Endodermal cell (in vitro differentiated cells): ENCODE measurements around the gene CH25H. TPM values are rescaled to one million over a fixed set of nuclear protein-coding genes. Genes with fewer than 3 reads are reported as not detected.

Experiments used
- DNase-seq: peaks from one replicate; pipeline ENCODE4 v3.0.0-alpha.2; 2017
- H3K27ac ChIP-seq: 2 replicates; pipeline ENCODE4 v1.5.1; 2013; ENCODE audit warnings: mild to moderate bottlenecking, low read depth, low read length, moderate library complexity
- H3K27me3 ChIP-seq: 2 replicates; pipeline ENCODE4 v1.6.1; 2013; ENCODE audit warnings: mild to moderate bottlenecking, low read length, moderate library complexity; ENCODE audit not compliant: insufficient read depth, control insufficient read depth, poor library complexity, severe bottlenecking
- H3K36me3 ChIP-seq: 2 replicates; pipeline ENCODE4 v1.7.0; 2013; ENCODE audit warnings: mild to moderate bottlenecking, low read length, moderate library complexity; ENCODE audit not compliant: control insufficient read depth, insufficient read depth
- H3K4me1 ChIP-seq: one replicate; pipeline ENCODE4 v1.7.0; 2013; ENCODE audit warnings: low read length; ENCODE audit not compliant: control insufficient read depth, insufficient read depth
- H3K4me3 ChIP-seq: 2 replicates; pipeline ENCODE4 v1.5.1; 2013; ENCODE audit warnings: mild to moderate bottlenecking, low read length, moderate library complexity
- H3K9ac ChIP-seq: 2 replicates; pipeline ENCODE4 v1.6.1; 2013; ENCODE audit warnings: mild to moderate bottlenecking, low read length, moderate library complexity; ENCODE audit not compliant: poor library complexity, severe bottlenecking; ENCODE audit errors: extremely low read depth
- H3K9me3 ChIP-seq: 2 replicates; pipeline ENCODE4 v1.6.1; 2013; ENCODE audit warnings: mild to moderate bottlenecking, low read length, moderate library complexity; ENCODE audit not compliant: control insufficient read depth
- H3K27ac Mint-ChIP-seq: 2 replicates; pipeline ENCODE4 v1.8.0; 2020; ENCODE audit warnings: mixed read lengths
- H3K27me3 Mint-ChIP-seq: 2 replicates; pipeline ENCODE4 v1.8.0; 2021; ENCODE audit warnings: mild to moderate bottlenecking, mixed read lengths; ENCODE audit not compliant: insufficient read depth
- H3K36me3 Mint-ChIP-seq: 2 replicates; pipeline ENCODE4 v1.8.0; 2020; ENCODE audit warnings: low read depth, mixed read lengths
- H3K4me1 Mint-ChIP-seq: 2 replicates; pipeline ENCODE4 v1.8.0; 2020; ENCODE audit warnings: mixed read lengths
- H3K4me3 Mint-ChIP-seq: 2 replicates; pipeline ENCODE4 v1.8.0; 2020; ENCODE audit warnings: mild to moderate bottlenecking, moderate library complexity, mixed read lengths
- H3K9me3 Mint-ChIP-seq: 2 replicates; pipeline ENCODE4 v1.8.0; 2020; ENCODE audit warnings: mild to moderate bottlenecking, mixed read lengths
- CTCF ChIP-seq: fragments of 200-600 bp; sonication (generic); conservative IDR thresholded peaks from 2 replicates; pipeline ENCODE4 v1.5.0; 2021; ENCODE audit warnings: antibody characterized with exemption, mild to moderate bottlenecking
- WGBS, 2 experiments: methylation state at CpG; one replicate each; pipeline versions ENCODE4 v1.1.5 to v1.1.7; 2013; ENCODE audit warnings: missing lambda C conversion rate in 2 of 2, mixed read lengths in 1 of 2; ENCODE audit not compliant: insufficient coverage in 1 of 2, insufficient read length in 1 of 2; 5-methylcytosine and 5-hydroxymethylcytosine counted together
- total RNA-seq, 2 donors: library from RNA; stranded (reverse); fragmentation: NEBNext Ultra II Directional in 1 of 2; extraction: Animal tissue kit (Norgen Biotek cat#: 25700) in 1 of 2; gene quantifications; 2 replicates in 1 of 2; 3 replicates in 1 of 2; pipeline ENCODE4 v1.2.1, GENCODE V29; 2021

The CH25H gene
- total RNA-seq, 2 donors from 2014 or later: not detected

- Mint-ChIP-seq H3K27me3 (peaks cover 9% of the 10 kb centered on the region), H3K4me1 (no peaks in the 10 kb centered on the region), H3K27ac (no peak overlapping the region), H3K4me3 (no peak overlapping the region), H3K9me3 (no peaks in the 10 kb centered on the region), H3K36me3 (no peaks in the 10 kb centered on the region)
- H3K36me3 ChIP-seq: no peaks in the 10 kb centered on the region
- no peaks in the 10 kb centered on the region for H3K4me1 ChIP-seq
- DNase-seq: no peak
- no peak overlapping the region for H3K27ac ChIP-seq
- no peaks in the 10 kb centered on the region for H3K9me3 ChIP-seq
- H3K27me3 ChIP-seq: no peaks in the 10 kb centered on the region
- TF ChIP-seq CTCF: no peak
- WGBS, 2 experiments: 71 to 96% methylated on average over 1 to 3 of the region's 3 CpGs
- H3K4me3 ChIP-seq: no peak overlapping the region
- no peak overlapping the region for H3K9ac ChIP-seq
These were observed 43.0 kb downstream of the CH25H start for GRCh38 chr10:89164080-89164479.

- Histone ChIP-seq H3K27me3 (no peaks in the 10 kb centered on the region), H3K4me3 (no peak overlapping the region), H3K36me3 (no peaks in the 10 kb centered on the region), H3K4me1 (no peaks in the 10 kb centered on the region), H3K9ac (no peak overlapping the region), H3K27ac (no peak overlapping the region), H3K9me3 (no peaks in the 10 kb centered on the region)
- H3K27ac Mint-ChIP-seq: no peak overlapping the region
- no peaks in the 10 kb centered on the region for H3K36me3 Mint-ChIP-seq
- H3K27me3 Mint-ChIP-seq: peaks cover 9% of the 10 kb centered on the region
- H3K9me3 Mint-ChIP-seq: no peaks in the 10 kb centered on the region
- H3K4me3 Mint-ChIP-seq: no peak overlapping the region
- no peak for DNase-seq
- 97 to 98% methylated on average over 6 of the region's 6 CpGs for WGBS, 2 experiments
- TF ChIP-seq CTCF: no peak
- no peaks in the 10 kb centered on the region for H3K4me1 Mint-ChIP-seq
These were observed 43.7 kb downstream of the CH25H start for GRCh38 chr10:89163265-89163995.

GRCh38 chr10:89162596-89162995, 44.5 kb downstream of the CH25H start:
- no peaks in the 10 kb centered on the region for H3K4me1 Mint-ChIP-seq
- no peak for DNase-seq
- H3K9ac ChIP-seq: no peak overlapping the region
- H3K36me3 Mint-ChIP-seq: no peaks in the 10 kb centered on the region
- H3K4me3 Mint-ChIP-seq: no peak overlapping the region
- no peak overlapping the region for H3K27ac ChIP-seq
- H3K27me3 ChIP-seq: no peaks in the 10 kb centered on the region
- no peak overlapping the region for H3K27ac Mint-ChIP-seq
- H3K9me3 Mint-ChIP-seq: no peaks in the 10 kb centered on the region
- no peaks in the 10 kb centered on the region for H3K4me1 ChIP-seq
- TF ChIP-seq CTCF: no peak
- no peak overlapping the region for H3K4me3 ChIP-seq
- H3K9me3 ChIP-seq: no peaks in the 10 kb centered on the region
- H3K27me3 Mint-ChIP-seq: peaks cover 9% of the 10 kb centered on the region
- no peaks in the 10 kb centered on the region for H3K36me3 ChIP-seq
